GM23248 (cell line): Measurements from ENCODE around the gene PTPRT. TPM values are rescaled to one million over a fixed set of nuclear protein-coding genes. Genes with fewer than 3 reads are reported as not detected.
"Not testable (repeated sequence)": the region's sequence is repeated elsewhere in the genome, so short reads cannot be mapped to it uniquely, and the experiment has no call there.

Source experiments
- DNase-seq: peaks from one replicate; pipeline ENCODE4 v3.0.0-alpha.2; 2015
- H2AFZ ChIP-seq: fragments of 200-600 bp; sonication (generic); 2 replicates; pipeline ENCODE4 v1.6.1; 2016; ENCODE audit warnings: antibody characterized with exemption
- H3F3A ChIP-seq: fragments of 200-600 bp; sonication (generic); 2 replicates; pipeline ENCODE4 v1.6.1; 2016; ENCODE audit warnings: mild to moderate bottlenecking, antibody characterized with exemption, mixed run types; ENCODE audit not compliant: insufficient read depth
- H3K27ac ChIP-seq: fragments of 200-600 bp; sonication (generic); 2 replicates; pipeline ENCODE4 v1.5.1; 2016; ENCODE audit warnings: mild to moderate bottlenecking
- H3K27me3 ChIP-seq: fragments of 200-600 bp; sonication (generic); replicated peaks from 2 replicates; pipeline ENCODE4 v1.6.1; 2016; ENCODE audit warnings: mild to moderate bottlenecking; ENCODE audit not compliant: insufficient read depth
- H3K36me3 ChIP-seq: fragments of 200-600 bp; sonication (generic); 2 replicates; pipeline ENCODE4 v1.6.1; 2016; ENCODE audit warnings: low read depth, mild to moderate bottlenecking
- H3K4me1 ChIP-seq: fragments of 200-600 bp; sonication (generic); 2 replicates; pipeline ENCODE4 v1.6.1; 2016; ENCODE audit warnings: mild to moderate bottlenecking; ENCODE audit not compliant: insufficient read depth
- H3K4me2 ChIP-seq: fragments of 200-600 bp; sonication (generic); one replicate; pipeline ENCODE4 v1.6.1; 2016; ENCODE audit warnings: mild to moderate bottlenecking; ENCODE audit not compliant: unreplicated experiment
- H3K4me3 ChIP-seq: fragments of 200-600 bp; sonication (generic); 2 replicates; pipeline ENCODE4 v1.5.1; 2016; ENCODE audit warnings: mild to moderate bottlenecking
- H3K79me2 ChIP-seq: fragments of 200-600 bp; sonication (generic); 2 replicates; pipeline ENCODE4 v1.6.1; 2016; ENCODE audit warnings: mild to moderate bottlenecking; ENCODE audit not compliant: insufficient read depth
- H3K9ac ChIP-seq: fragments of 200-600 bp; sonication (generic); 2 replicates; pipeline ENCODE4 v1.6.1; 2016; ENCODE audit warnings: mild to moderate bottlenecking
- H3K9me2 ChIP-seq: fragments of 200-600 bp; sonication (generic); 2 replicates; pipeline ENCODE4 v1.6.1; 2016; ENCODE audit warnings: mixed run types, mild to moderate bottlenecking, moderate library complexity; ENCODE audit not compliant: insufficient read depth
- H3K9me3 ChIP-seq: fragments of 200-600 bp; sonication (generic); one replicate; pipeline ENCODE4 v1.6.1; 2017; ENCODE audit warnings: low read depth
- H4K20me1 ChIP-seq: fragments of 200-600 bp; sonication (generic); 2 replicates; pipeline ENCODE4 v1.6.0; 2016; ENCODE audit not compliant: insufficient read depth
- EZH2 ChIP-seq: fragments of 200-600 bp; sonication (generic); IDR thresholded peaks from 2 replicates; pipeline ENCODE4 v1.6.1; 2018; ENCODE audit warnings: antibody characterized with exemption, mild to moderate bottlenecking; ENCODE audit not compliant: insufficient read depth, poor library complexity, severe bottlenecking
- EZH2phosphoT487 ChIP-seq: fragments of 200-600 bp; sonication (generic); IDR thresholded peaks from 2 replicates; pipeline ENCODE4 v1.6.1; 2018; ENCODE audit warnings: antibody characterized with exemption, moderate library complexity, mild to moderate bottlenecking, low read depth; ENCODE audit not compliant: insufficient read depth
- WGBS, 2 experiments: methylation state at CpG; one replicate each; pipeline ENCODE4 v1.1.6; 2015 to 2017; ENCODE audit warnings: low lambda C conversion rate in 2 of 2, low coverage in 1 of 2; ENCODE audit errors: missing lambda C conversion rate in 2 of 2; 5-methylcytosine and 5-hydroxymethylcytosine counted together
- in situ Hi-C: fragments of 300-500 bp; cut with MboI; formaldehyde crosslinking; loops from 2 replicates; pipeline ENCODE4 v1.15.0; 2020
- polyA plus RNA-seq: library from polyadenylated mRNA; unstranded; fragments of >200 nt; fragmentation: Nextera tagmentation; extraction: Ambion mirVana; gene quantifications from 2 replicates; pipeline ENCODE4 v1.2.1, GENCODE V29; 2016
- total RNA-seq: library from RNA; depleted of rRNA; stranded (reverse); fragments of >200 nt; shearing (Covaris generic); gene quantifications from 2 replicates; pipeline ENCODE4 v1.2.3, GENCODE V29; 2014

Gene PTPRT
- total and polyA plus RNA-seq, 2 experiments from 2014 or later: not detected

GRCh38 chr20:42914302-42914701 is 275.4 kb downstream of the PTPRT start:
- no peaks in the 10 kb centered on the region for H3K9me3 ChIP-seq
- WGBS, 2 experiments: 26 to 31% methylated on average over 5 of the region's 5 CpGs
- TF ChIP-seq EZH2 (no peak), EZH2phosphoT487 (no peak)
- H3K9me2 ChIP-seq: no peaks in the 10 kb centered on the region
- H3K79me2 ChIP-seq: no peaks in the 10 kb centered on the region
- H3F3A ChIP-seq: no peaks in the 10 kb centered on the region
- H3K36me3 ChIP-seq: no peaks in the 10 kb centered on the region
- no peaks in the 10 kb centered on the region for H4K20me1 ChIP-seq
- no peak overlapping the region for H3K27ac ChIP-seq
- H2AFZ ChIP-seq: no peak overlapping the region
- no peak for DNase-seq
- no peak overlapping the region for H3K4me3 ChIP-seq
- H3K4me1 ChIP-seq: no peaks in the 10 kb centered on the region
- no peak overlapping the region for H3K9ac ChIP-seq
- H3K4me2 ChIP-seq: no peak overlapping the region
- H3K27me3 ChIP-seq: no peaks in the 10 kb centered on the region
- in situ Hi-C loops: no loop called here

GRCh38 chr20:42910808-42911207 is 278.9 kb downstream of the PTPRT start:
- H4K20me1 ChIP-seq, H3K9me2 ChIP-seq, H3K4me3 ChIP-seq, H3K9me3 ChIP-seq, H3K4me1 ChIP-seq, H3K4me2 ChIP-seq, H3K36me3 ChIP-seq, H3K27ac ChIP-seq, H3K27me3 ChIP-seq, H3F3A ChIP-seq, H3K79me2 ChIP-seq, in situ Hi-C loops, H3K9ac ChIP-seq, DNase-seq, H2AFZ ChIP-seq: not testable (repeated sequence)
- WGBS, 2 experiments: 5 to 7% methylated on average over 2 of the region's 2 CpGs

- 48 to 50% methylated on average over 3 of the region's 3 CpGs for WGBS, 2 experiments
Measured at GRCh38 chr20:42907730-42908129, 282.0 kb downstream of the PTPRT start.

GRCh38 chr20:42906120-42906519 is 283.6 kb downstream of the PTPRT start:
- H3K9me3 ChIP-seq: no peaks in the 10 kb centered on the region
- H3K4me1 ChIP-seq: no peaks in the 10 kb centered on the region
- TF ChIP-seq EZH2 (no peak), EZH2phosphoT487 (no peak)
- no peaks in the 10 kb centered on the region for H3K9me2 ChIP-seq
- DNase-seq: no peak
- in situ Hi-C loops: no loop called here
- H3K36me3 ChIP-seq: no peaks in the 10 kb centered on the region
- no peak overlapping the region for H3K4me3 ChIP-seq
- no peaks in the 10 kb centered on the region for H4K20me1 ChIP-seq
- no peaks in the 10 kb centered on the region for H3K79me2 ChIP-seq
- H3K27me3 ChIP-seq: no peaks in the 10 kb centered on the region
- H3K9ac ChIP-seq: no peak overlapping the region
- 18 to 19% methylated on average over 10 of the region's 10 CpGs for WGBS, 2 experiments
- H2AFZ ChIP-seq: no peak overlapping the region
- H3K4me2 ChIP-seq: no peak overlapping the region
- no peak overlapping the region for H3K27ac ChIP-seq
- no peaks in the 10 kb centered on the region for H3F3A ChIP-seq

More at GRCh38 chr20:42907730-42908129, 282.0 kb downstream of the PTPRT start:
- H3K4me2 ChIP-seq: no peak overlapping the region
- no peaks in the 10 kb centered on the region for H3K9me2 ChIP-seq
- no peaks in the 10 kb centered on the region for H3K79me2 ChIP-seq
- H3K27ac ChIP-seq: no peak overlapping the region
- H3F3A ChIP-seq: no peaks in the 10 kb centered on the region
- no peak overlapping the region for H2AFZ ChIP-seq
- H3K27me3 ChIP-seq: no peaks in the 10 kb centered on the region
- H3K4me1 ChIP-seq: no peaks in the 10 kb centered on the region
- in situ Hi-C loops: no loop called here
- no peaks in the 10 kb centered on the region for H3K9me3 ChIP-seq
- no peak overlapping the region for H3K9ac ChIP-seq
- H3K4me3 ChIP-seq: no peak overlapping the region
- H4K20me1 ChIP-seq: no peaks in the 10 kb centered on the region
- no peaks in the 10 kb centered on the region for H3K36me3 ChIP-seq
- no peak for DNase-seq
- TF ChIP-seq EZH2phosphoT487 (no peak), EZH2 (no peak)

- Histone ChIP-seq H2AFZ (no peak overlapping the region), H3K36me3 (no peaks in the 10 kb centered on the region), H3F3A (no peaks in the 10 kb centered on the region), H3K4me3 (no peak overlapping the region), H3K9me3 (no peaks in the 10 kb centered on the region), H3K4me2 (no peak overlapping the region), H3K79me2 (no peaks in the 10 kb centered on the region), H4K20me1 (no peaks in the 10 kb centered on the region), H3K9me2 (no peaks in the 10 kb centered on the region), H3K27me3 (no peaks in the 10 kb centered on the region), H3K27ac (no peak overlapping the region), H3K9ac (no peak overlapping the region), H3K4me1 (no peaks in the 10 kb centered on the region)
- TF ChIP-seq EZH2phosphoT487 (no peak), EZH2 (no peak)
- DNase-seq: no peak
- in situ Hi-C loops: no loop called here
- 15% methylated on average over 3 of the region's 3 CpGs for WGBS, 2 experiments
Measured at GRCh38 chr20:42902509-42902908, 287.2 kb downstream of the PTPRT start.
